Measurements from ENCODE around the gene OR1E2. TPM values are rescaled to one million over a fixed set of nuclear protein-coding genes. Genes with fewer than 3 reads are reported as not detected.
"Not testable (repeated sequence)": the region's sequence is repeated elsewhere in the genome, so short reads cannot be mapped to it uniquely, and the experiment has no call there.

OR1E2 gene
- total RNA-seq, 4 donors from 2014 or later = not detected

DNA sequence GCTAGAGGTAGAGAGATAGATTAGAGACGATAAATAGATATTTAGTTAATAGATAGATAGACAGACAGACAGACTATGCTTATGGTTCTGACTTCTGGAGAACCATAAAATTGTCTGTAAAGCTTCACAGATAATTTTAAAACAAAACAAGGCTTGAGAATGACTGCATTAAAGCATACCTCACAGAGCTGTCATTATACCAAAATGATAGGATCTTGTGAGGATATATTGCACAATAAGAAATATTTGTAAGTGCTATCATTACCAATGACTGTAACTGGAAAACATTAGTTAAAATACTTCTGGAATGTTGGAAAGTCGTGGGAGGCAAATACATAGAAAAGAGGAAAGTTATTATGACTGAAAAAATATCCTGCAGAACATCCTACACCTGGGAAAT, 31.9 kb downstream of the OR1E2 start:
- WGBS, 2 donors (ENCODE audit: low coverage in 1 of 2) = 50 to 55% methylated on average over 2 of the region's 2 CpGs
- Histone ChIP-seq H3K4me1 (no peaks in the 10 kb centered on the region), H3K27ac (no peak overlapping the region), H3K36me3 (no peaks in the 10 kb centered on the region), H3K27me3 (no peaks in the 10 kb centered on the region), H3K4me3 (no peak overlapping the region), H3K9me3 (peaks cover 0 to 7% of the 10 kb centered on the region in 2 donors)
- TF ChIP-seq POLR2AphosphoS5 (IDR thresholded peaks at IDR 0.05) = no peak
- TF ChIP-seq POLR2A (IDR thresholded peaks at IDR 0.05) = no peak
- TF ChIP-seq, protein P1, sequence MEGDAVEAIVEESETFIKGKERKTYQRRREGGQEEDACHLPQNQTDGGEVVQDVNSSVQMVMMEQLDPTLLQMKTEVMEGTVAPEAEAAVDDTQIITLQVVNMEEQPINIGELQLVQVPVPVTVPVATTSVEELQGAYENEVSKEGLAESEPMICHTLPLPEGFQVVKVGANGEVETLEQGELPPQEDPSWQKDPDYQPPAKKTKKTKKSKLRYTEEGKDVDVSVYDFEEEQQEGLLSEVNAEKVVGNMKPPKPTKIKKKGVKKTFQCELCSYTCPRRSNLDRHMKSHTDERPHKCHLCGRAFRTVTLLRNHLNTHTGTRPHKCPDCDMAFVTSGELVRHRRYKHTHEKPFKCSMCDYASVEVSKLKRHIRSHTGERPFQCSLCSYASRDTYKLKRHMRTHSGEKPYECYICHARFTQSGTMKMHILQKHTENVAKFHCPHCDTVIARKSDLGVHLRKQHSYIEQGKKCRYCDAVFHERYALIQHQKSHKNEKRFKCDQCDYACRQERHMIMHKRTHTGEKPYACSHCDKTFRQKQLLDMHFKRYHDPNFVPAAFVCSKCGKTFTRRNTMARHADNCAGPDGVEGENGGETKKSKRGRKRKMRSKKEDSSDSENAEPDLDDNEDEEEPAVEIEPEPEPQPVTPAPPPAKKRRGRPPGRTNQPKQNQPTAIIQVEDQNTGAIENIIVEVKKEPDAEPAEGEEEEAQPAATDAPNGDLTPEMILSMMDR (IDR thresholded peaks at IDR 0.05) = no peak
- no peak for TF ChIP-seq EP300 (IDR thresholded peaks at IDR 0.05; ENCODE audit: low read depth)
- no peak for DNase-seq
- intact Hi-C loops (cut with DNase I; ENCODE audit: low total_unique reads) = no loop called here
- in situ Hi-C loops (cut with MboI; ENCODE audit: low pct_ligation_motif_present in 1 of 4, low pct_unique_long_range_greater_than_20kb in 1 of 4, low sequenced_read_pairs in 3 of 4) = no loop called here

GRCh38 chr17:3400055-3400454, 33.6 kb downstream of the OR1E2 start:
- Histone ChIP-seq H3K36me3 (no peaks in the 10 kb centered on the region), H3K4me1 (no peaks in the 10 kb centered on the region), H3K4me3 (no peak overlapping the region), H3K27me3 (no peaks in the 10 kb centered on the region), H3K9me3 (no peaks in the 10 kb centered on the region), H3K27ac (no peak overlapping the region)
- 54 to 62% methylated on average over 6 of the region's 6 CpGs for WGBS, 2 donors (ENCODE audit: low coverage in 1 of 2)
- TF ChIP-seq, protein P1 (IDR thresholded peaks at IDR 0.05) = no peak
- no peak for TF ChIP-seq EP300 (IDR thresholded peaks at IDR 0.05; ENCODE audit: low read depth)
- intact Hi-C loops (cut with DNase I; ENCODE audit: low total_unique reads) (no loop called here), in situ Hi-C loops (cut with MboI; ENCODE audit: low pct_ligation_motif_present in 1 of 4, low pct_unique_long_range_greater_than_20kb in 1 of 4, low sequenced_read_pairs in 3 of 4) (no loop called here)
- no peak for DNase-seq

DNA sequence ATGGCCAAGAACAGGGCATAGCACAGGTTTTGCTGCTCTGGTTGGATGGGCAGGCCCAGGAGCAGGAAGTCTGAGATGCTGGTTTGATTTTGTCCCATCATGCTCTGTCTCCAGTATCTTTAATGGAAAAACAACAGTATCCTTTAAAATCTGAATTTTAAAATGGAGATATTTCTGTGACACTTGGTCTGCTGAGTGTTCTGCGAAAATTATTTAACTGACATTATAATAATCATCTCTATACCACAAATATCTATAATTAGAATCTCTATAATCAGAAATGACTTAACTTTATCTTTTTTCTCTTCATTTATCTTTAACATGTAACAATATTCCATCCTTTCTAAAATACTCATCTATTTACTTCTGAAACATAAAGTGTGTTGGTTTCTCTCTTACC, 35.3 kb downstream of the OR1E2 start, which contains the start of gene OR1E1:
OR1E1 (minus strand) TSS at position 101 of the 400 bp plus-strand sequence; CDS start at position 101, 0 bp downstream.
- Histone ChIP-seq H3K9me3 (no peaks in the 10 kb centered on the region), H3K36me3 (no peaks in the 10 kb centered on the region), H3K4me1 (no peaks in the 10 kb centered on the region), H3K4me3 (no peak within 1 kb of the TSS), H3K27ac (no peak within 1 kb of the TSS), H3K27me3 (no peaks in the 10 kb centered on the region)
- no peak for DNase-seq
- intact Hi-C loops (cut with DNase I; ENCODE audit: low total_unique reads) (no loop called here), in situ Hi-C loops (cut with MboI; ENCODE audit: low pct_ligation_motif_present in 1 of 4, low pct_unique_long_range_greater_than_20kb in 1 of 4, low sequenced_read_pairs in 3 of 4) (loop anchor here in 1 of 4 donors (25.0 kb wide), 1 partner anchor 89 kb away; the partner anchor contains the start of gene ASPA)
- TF ChIP-seq POLR2AphosphoS5 (IDR thresholded peaks at IDR 0.05) (no peak), POLR2A (IDR thresholded peaks at IDR 0.05) (no peak), EP300 (IDR thresholded peaks at IDR 0.05; ENCODE audit: low read depth) (no peak)
- TF ChIP-seq, protein P1 (IDR thresholded peaks at IDR 0.05) = no peak
- WGBS, 2 donors (ENCODE audit: low coverage in 1 of 2) = 86 to 89% methylated on average over 1 of the region's 1 CpG

- H3K4me1 ChIP-seq; H3K4me3 ChIP-seq; H3K27ac ChIP-seq; H3K9me3 ChIP-seq; H3K36me3 ChIP-seq; H3K27me3 ChIP-seq; intact Hi-C loops (cut with DNase I; ENCODE audit: low total_unique reads); DNase-seq: not testable (repeated sequence)
- WGBS, 2 donors (ENCODE audit: low coverage in 1 of 2) = 58 to 63% methylated on average over 3 to 7 of the region's 7 CpGs
- in situ Hi-C loops (cut with MboI; ENCODE audit: low pct_ligation_motif_present in 1 of 4, low pct_unique_long_range_greater_than_20kb in 1 of 4, low sequenced_read_pairs in 3 of 4) = loop anchor here in 1 of 4 donors (25.0 kb wide), 1 partner anchor 90 kb away; the partner anchor contains the start of gene ASPA
These were observed 35.8 kb downstream of the OR1E2 start for GRCh38 chr17:3397801-3398200.

DNA sequence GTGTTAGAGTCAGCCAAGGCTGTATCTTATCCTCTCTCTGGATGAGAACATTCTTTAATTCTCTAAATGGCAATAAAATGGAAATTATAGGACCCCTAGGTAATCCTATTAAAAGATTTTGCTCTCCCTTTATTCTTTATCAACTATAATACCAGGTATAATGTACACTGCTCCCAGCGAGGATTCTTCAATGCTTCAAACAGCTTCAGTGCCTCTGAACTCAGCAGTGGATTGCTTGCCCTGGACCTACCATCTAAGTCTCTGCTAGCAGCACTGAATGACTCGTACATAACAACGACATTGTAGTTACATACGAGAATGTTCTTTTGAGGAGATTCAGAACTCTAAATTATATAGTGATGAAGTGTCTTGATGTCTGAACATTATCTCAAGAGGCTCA, 43.9 kb downstream of the OR1E2 start:
- 61 to 70% methylated on average over 3 to 4 of the region's 4 CpGs for WGBS, 2 donors (ENCODE audit: low coverage in 1 of 2)
- no peak for TF ChIP-seq EP300 (IDR thresholded peaks at IDR 0.05; ENCODE audit: low read depth)
- no peak for TF ChIP-seq POLR2AphosphoS5 (IDR thresholded peaks at IDR 0.05)
- no peak for TF ChIP-seq POLR2A (IDR thresholded peaks at IDR 0.05)
- TF ChIP-seq, protein P1 (IDR thresholded peaks at IDR 0.05) = no peak
- DNase-seq = no peak
- Histone ChIP-seq H3K4me1 (no peaks in the 10 kb centered on the region), H3K36me3 (no peaks in the 10 kb centered on the region), H3K9me3 (no peaks in the 10 kb centered on the region), H3K27me3 (peaks cover 34% of the 10 kb centered on the region), H3K27ac (no peak overlapping the region), H3K4me3 (no peak overlapping the region)
- in situ Hi-C loops (cut with MboI; ENCODE audit: low pct_ligation_motif_present in 1 of 4, low pct_unique_long_range_greater_than_20kb in 1 of 4, low sequenced_read_pairs in 3 of 4) = loop anchor here in 1 of 4 donors (25.0 kb wide), 1 partner anchor 98 kb away; the partner anchor contains the start of gene ASPA
- intact Hi-C loops (cut with DNase I; ENCODE audit: low total_unique reads) = no loop called here

Data from transverse colon (tissue), 4 donors.